ENCODE data around the gene VPS16.
A peak's percentile ranks its signal among the peaks of the same experiment; 100 is the strongest.

VPS16 gene

DNA sequence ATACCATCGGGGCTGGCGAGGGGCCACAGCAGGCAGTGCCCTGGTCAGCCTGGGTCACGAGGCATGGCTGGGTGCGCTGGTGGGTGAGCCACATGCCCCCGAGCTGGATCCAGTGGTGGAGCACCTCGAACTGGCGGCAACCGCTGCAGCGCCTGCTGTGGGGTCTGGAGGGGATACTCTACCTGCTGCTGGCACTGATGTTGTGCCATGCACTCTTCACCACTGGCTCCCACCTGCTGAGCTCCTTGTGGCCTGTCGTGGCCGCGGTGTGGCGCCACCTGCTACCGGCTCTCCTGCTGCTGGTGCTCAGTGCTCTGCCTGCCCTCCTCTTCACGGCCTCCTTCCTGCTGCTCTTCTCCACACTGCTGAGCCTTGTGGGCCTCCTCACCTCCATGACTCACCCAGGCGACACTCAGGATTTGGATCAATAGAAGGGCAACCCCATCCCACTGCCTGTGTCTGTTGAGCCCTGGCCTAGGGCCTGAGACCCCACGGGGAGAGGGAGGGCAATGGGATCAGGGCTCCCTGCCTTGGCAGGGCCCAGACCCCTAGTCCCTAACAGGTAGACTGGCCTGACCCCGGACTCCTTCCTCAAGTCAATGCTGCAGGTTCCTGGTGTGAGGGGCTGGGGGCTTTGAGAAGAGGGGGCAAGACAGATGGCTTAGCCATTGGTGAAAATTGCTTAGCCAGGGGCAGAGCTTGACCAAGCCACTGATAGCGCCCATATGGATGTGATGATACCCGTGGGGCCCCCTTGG, 23.8 kb upstream of the VPS16 start:
- H3K4me3 ChIP-seq (ENCODE audit: low read depth, low read length): no peak overlapping the region
- DNase-seq (ENCODE audit: low read depth): no peak
- TF ChIP-seq, protein P1, sequence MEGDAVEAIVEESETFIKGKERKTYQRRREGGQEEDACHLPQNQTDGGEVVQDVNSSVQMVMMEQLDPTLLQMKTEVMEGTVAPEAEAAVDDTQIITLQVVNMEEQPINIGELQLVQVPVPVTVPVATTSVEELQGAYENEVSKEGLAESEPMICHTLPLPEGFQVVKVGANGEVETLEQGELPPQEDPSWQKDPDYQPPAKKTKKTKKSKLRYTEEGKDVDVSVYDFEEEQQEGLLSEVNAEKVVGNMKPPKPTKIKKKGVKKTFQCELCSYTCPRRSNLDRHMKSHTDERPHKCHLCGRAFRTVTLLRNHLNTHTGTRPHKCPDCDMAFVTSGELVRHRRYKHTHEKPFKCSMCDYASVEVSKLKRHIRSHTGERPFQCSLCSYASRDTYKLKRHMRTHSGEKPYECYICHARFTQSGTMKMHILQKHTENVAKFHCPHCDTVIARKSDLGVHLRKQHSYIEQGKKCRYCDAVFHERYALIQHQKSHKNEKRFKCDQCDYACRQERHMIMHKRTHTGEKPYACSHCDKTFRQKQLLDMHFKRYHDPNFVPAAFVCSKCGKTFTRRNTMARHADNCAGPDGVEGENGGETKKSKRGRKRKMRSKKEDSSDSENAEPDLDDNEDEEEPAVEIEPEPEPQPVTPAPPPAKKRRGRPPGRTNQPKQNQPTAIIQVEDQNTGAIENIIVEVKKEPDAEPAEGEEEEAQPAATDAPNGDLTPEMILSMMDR (conservative IDR thresholded peaks at IDR 0.05; ENCODE audit: low read depth, low read length): peak; percentile 8

DNA sequence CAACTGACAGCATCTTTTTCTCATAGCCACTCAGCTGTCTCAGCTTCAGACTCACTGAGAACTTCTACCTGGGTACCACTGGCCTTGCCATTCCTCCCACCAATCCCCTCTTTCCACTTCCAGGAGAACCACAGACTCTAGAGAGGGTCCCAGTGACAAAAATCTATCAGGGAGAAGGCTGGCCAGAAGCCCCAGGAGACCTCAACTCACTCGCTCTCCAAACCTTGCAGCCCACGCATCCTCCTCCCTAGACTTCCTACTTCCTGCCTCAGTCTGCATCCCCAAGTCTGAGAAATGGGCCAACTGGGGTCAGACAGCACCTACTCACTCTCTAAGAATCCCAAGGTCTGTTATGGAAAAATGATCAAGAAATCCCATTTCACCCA, 23.2 kb upstream of the VPS16 start:
- H3K4me3 ChIP-seq (ENCODE audit: low read depth, low read length): no peak overlapping the region
- TF ChIP-seq, protein P1 (conservative IDR thresholded peaks at IDR 0.05; ENCODE audit: low read depth, low read length): no peak
- DNase-seq (ENCODE audit: low read depth): no peak

DNA sequence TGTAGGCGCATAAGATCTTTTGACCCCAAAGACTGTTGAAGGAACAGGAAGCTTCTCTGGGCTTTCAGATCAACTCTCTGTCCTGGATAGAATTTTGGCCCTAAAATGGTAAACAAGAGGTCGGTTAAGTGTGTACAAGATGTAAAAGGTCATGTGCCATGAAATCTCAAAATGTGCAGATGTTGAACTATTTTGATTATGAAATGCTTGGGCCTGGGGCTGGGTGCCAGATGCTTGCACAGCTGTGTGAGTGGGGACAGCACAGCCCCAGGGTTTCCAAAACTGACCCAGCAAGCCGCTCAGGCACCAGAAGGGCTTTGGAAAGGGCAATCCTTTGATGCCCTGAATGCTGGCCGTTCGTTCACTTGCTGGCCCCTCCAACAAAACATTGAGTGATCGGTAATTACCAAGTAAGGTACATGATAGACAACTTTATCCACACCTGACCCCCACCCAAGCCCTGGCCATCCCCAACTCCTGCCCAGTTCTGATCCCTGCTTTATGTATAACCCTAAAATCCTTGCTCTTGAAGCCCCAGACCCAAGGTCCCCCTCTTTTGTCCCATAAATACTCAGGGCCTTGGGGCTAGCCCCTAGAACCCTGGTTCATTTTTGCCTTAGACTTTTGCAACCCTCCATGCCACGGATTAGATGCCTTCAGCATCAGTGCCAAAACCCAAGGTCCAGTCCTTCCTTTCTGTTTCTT, 22.5 kb upstream of the VPS16 start:
- TF ChIP-seq, protein P1 (conservative IDR thresholded peaks at IDR 0.05; ENCODE audit: low read depth, low read length): no peak
- H3K4me3 ChIP-seq (ENCODE audit: low read depth, low read length): no peak overlapping the region
- DNase-seq (ENCODE audit: low read depth): no peak

DNA sequence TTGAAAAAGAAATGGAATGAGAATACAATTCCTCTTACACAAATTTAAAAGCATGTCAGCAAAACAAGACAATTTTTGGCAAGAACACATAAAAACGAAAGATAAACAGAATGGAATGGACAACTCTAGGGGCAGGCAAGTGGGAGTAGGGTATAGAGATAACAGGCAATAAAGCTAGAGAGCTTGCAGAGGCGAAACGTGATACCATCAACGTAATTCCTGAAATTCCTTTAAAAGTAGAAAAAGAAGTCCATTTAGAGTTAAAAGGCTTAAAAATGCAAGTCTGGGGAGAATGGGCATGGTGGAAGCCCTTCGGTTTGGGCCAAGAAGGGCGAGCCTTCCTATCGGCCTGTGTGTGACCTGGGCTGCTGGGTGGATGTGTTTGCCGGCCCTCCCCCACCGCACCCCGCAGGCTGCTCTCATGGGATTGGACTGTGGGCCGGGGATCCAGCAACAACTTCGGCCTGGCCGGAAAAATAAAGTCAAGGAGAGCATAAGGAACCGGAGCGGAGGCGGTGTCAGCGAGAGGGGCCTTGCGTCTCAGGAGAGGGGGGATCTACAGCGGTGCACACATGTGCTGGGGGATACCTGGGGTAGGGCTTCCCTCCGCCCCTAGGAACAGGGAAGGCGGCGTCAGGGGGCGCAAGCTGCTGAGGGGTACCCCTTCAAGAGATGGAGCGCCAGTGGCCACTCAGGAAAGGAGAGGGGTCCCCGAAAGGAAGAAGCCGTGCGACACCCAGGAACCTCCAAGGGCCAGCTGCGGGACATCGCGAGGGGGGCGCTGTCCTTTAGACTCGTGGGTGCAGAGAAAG, 20.3 kb upstream of the VPS16 start:
- H3K4me3 ChIP-seq (ENCODE audit: low read depth, low read length): peak overlapping the region; percentile 26
- peak; percentile 72 for DNase-seq (ENCODE audit: low read depth)
- TF ChIP-seq, protein P1 (conservative IDR thresholded peaks at IDR 0.05; ENCODE audit: low read depth, low read length): no peak

DNA sequence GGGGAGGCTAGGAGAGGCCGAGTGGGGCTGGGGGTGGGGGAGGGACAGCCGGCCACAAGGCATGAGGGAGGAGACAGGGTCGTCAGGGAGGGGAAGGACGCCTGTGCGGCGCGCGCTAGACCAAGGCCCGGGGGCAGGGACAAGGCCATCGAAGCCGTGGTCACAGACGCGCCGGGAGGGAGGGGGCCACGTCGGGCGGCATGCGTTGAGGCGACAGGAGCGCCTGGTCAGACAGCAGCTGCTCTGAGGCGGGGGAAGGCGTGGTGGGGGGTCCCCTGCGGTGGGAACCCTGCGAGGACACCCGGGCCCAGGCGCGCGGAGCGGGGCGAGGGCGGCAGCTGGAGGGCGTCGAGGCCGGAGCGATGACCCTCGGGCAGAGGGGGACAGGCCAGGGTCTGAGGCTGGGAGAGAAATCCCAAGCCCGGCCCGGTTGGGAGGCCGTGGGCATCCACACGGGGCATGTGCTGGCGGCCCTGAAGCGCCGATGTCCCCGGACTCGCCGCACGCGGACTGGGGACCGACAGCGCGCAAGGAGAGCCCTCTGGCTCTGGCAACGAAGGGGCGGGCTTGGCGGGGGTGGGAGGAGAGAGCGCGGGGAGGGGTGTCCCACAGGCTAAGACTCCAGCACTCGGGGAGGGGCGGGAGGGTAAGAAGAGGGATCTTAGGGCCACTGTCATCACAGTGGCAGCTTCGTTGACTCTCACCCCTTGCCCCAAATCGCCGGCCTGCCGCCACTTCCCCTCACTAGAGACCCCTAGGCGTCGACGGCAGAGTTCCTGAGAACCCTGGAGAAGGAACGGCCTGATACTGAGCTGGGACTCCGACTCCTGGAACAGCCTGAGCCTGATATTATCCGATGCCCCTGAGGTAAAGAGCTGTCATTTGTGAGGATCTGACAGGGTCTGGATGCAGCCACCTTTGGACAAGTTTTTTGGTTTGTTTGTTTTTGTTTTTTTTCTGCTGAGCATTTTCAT, 19.4 kb upstream of the VPS16 start:
- DNase-seq (ENCODE audit: low read depth): no peak
- TF ChIP-seq, protein P1 (conservative IDR thresholded peaks at IDR 0.05; ENCODE audit: low read depth, low read length): no peak
- no peak overlapping the region for H3K4me3 ChIP-seq (ENCODE audit: low read depth, low read length)

DNA sequence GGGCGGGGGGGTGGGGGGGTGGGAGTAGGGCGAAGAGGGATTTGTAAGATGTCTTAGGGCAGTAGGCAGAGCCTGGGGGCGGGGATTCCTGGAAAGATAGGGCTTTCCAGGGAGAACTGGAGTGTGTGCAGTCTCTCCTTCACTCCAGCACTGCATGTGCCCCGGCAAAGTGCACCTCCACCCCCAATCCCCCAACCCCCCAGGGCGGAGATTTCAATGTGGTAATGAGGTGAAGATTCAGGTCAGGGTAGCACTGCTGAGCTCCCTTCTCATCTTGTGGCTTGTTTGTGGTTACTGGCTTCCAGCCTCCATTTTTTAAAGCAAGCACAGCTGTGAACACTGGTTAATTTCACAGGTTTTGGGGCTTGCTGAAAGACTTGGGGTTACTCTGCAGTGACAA, 18.5 kb upstream of the VPS16 start:
- no peak overlapping the region for H3K4me3 ChIP-seq (ENCODE audit: low read depth, low read length)
- TF ChIP-seq, protein P1 (conservative IDR thresholded peaks at IDR 0.05; ENCODE audit: low read depth, low read length): no peak
- peak; percentile 83 for DNase-seq (ENCODE audit: low read depth)

Data from choroid plexus epithelial cell (primary cell).